Stimulated activated CD8-positive, alpha-beta memory T cell treated with anti-CD3 and anti-CD28 coated beads, Interleukin-7, amount 100 ng/mL, for 4 hours (primary cell): Measurements from ENCODE around the gene ZSWIM4.

Source experiments
- DNase-seq, 2 donors: peaks; one replicate each; pipeline ENCODE4 v3.0.0-alpha.2; 2020; ENCODE audit warnings: low read depth in 2 of 2

ZSWIM4 gene

GRCh38 chr19:13834244-13835069 lies 39.2 kb downstream of the ZSWIM4 start:
- no peak for DNase-seq

- DNase-seq, result no peak
These were observed 40.8 kb downstream of the ZSWIM4 start for GRCh38 chr19:13835791-13836723.

GRCh38 chr19:13838435-13839129 lies 43.3 kb downstream of the ZSWIM4 start:
- DNase-seq, result no peak

- peak; percentile 90 to 92 for DNase-seq
These were observed 44.1 kb downstream of the ZSWIM4 start for GRCh38 chr19:13839130-13839937.

- DNase-seq, result peak in 1 of 2 donors; percentile 61
These were observed 44.7 kb downstream of the ZSWIM4 start for GRCh38 chr19:13839938-13840304.

GRCh38 chr19:13840305-13841085 lies 45.3 kb downstream of the ZSWIM4 start:
- no peak for DNase-seq

GRCh38 chr19:13841086-13841961 lies 46.1 kb downstream of the ZSWIM4 start:
- no peak for DNase-seq

GRCh38 chr19:13841962-13842290 lies 46.7 kb downstream of the ZSWIM4 start:
- no peak for DNase-seq

GRCh38 chr19:13842291-13843103 lies 47.3 kb downstream of the ZSWIM4 start:
- peak in 1 of 2 donors; percentile 75 for DNase-seq

- DNase-seq, result no peak
These were observed 48.1 kb downstream of the ZSWIM4 start for GRCh38 chr19:13843104-13843921.

- DNase-seq, result no peak
These were observed 48.9 kb downstream of the ZSWIM4 start for GRCh38 chr19:13844130-13844631.

GRCh38 chr19:13846557-13847406 lies 51.5 kb downstream of the ZSWIM4 start:
- DNase-seq, result peak; percentile 87 to 93

- peak in 1 of 2 donors; percentile 77 for DNase-seq
These were observed 52.4 kb downstream of the ZSWIM4 start for GRCh38 chr19:13847407-13848339.

- DNase-seq, result no peak
These were observed 53.1 kb downstream of the ZSWIM4 start for GRCh38 chr19:13848340-13848677.

GRCh38 chr19:13848798-13849676 lies 53.8 kb downstream of the ZSWIM4 start:
- no peak for DNase-seq
